ENCODE results near the gene AQP10.

DNA sequence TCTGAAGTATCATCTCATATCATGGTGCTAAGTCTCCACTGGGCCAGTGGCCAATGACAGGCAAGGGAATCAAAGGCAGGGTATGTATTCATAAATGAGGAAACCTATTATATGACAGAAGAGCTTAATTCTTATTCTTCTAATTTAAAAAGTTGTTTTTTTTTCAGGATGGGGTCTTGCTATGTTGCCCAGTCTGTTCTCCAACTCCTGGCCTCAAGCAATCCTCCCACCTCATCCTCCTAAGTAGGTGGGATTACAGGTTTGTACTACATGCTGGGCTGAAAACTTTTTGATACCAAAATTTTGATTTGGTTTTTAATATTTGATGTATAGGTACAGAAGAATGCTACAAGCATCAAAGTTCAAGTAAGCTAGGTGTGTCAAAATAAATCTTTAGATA lies 39.4 kb downstream of the AQP10 start:
- no peak for TF ChIP-seq CTCF (IDR thresholded peaks at IDR 0.05 in 4 of 5, conservative IDR thresholded peaks at IDR 0.05 in 1 of 5)
- no peak for TF ChIP-seq POLR2A (IDR thresholded peaks at IDR 0.05)

Measured in gastrocnemius medialis (tissue), 4 donors.